K562 (cell line): ENCODE results near the gene CTDSP2. TPM values are rescaled to one million over a fixed set of nuclear protein-coding genes. Genes with fewer than 3 reads are reported as not detected.

Source experiments
- RB1 ChIP-seq: fragments of 450-650 bp; IDR thresholded peaks from 2 replicates; pipeline ENCODE4 v1.6.1; 2017; ENCODE audit warnings: low read depth, mild to moderate bottlenecking
- polyA plus RNA-seq, 8 experiments: library from polyadenylated mRNA; depleted of rRNA in 4 of 8; stranded (reverse) in 5 of 8; unstranded in 3 of 8; fragments of >200 nt; fragmentation: Nextera tagmentation in 2 of 8; fragmentation: Illumina TruSeq in 1 of 8; extraction: Ambion mirVana in 2 of 8; extraction: Trizol in 1 of 8; gene quantifications; 2 replicates each; pipeline versions ENCODE4 v1.2.1 to v1.2.3, GENCODE V29; 2011 to 2014; ENCODE audit warnings: inconsistent platforms in 1 of 8, missing spikeins in 1 of 8
- total RNA-seq, 7 experiments: library from RNA; depleted of rRNA in 6 of 7; stranded (reverse); fragments of >200 nt in 6 of 7; fragmentation: Illumina TruSeq in 2 of 7; extraction: Trizol in 2 of 7; gene quantifications; 2 replicates each; pipeline versions ENCODE4 v1.2.1 to v1.2.3, GENCODE V29; 2011 to 2021; ENCODE audit warnings: low replicate concordance in 1 of 7
- TF ChIP-seq, protein P1 (sequence below), 2 experiments: fragments of 450-650 bp in 1 of 2; sonication (generic) in 1 of 2; formaldehyde crosslinking in 1 of 2; IDR thresholded peaks; 2 replicates each; pipeline versions ENCODE4 v1.7.1 to v1.9.0; 2016 to 2022; ENCODE audit warnings: inconsistent platforms in 1 of 2, mild to moderate bottlenecking in 1 of 2, missing genetic modification reagents in 1 of 2

Gene CTDSP2
- total and polyA plus RNA-seq, 9 of the 15 experiments (the other 6 are each of a cell fraction or from before 2014, with no cell fraction given), result 20.4 to 108 (median 47.7) TPM

DNA sequence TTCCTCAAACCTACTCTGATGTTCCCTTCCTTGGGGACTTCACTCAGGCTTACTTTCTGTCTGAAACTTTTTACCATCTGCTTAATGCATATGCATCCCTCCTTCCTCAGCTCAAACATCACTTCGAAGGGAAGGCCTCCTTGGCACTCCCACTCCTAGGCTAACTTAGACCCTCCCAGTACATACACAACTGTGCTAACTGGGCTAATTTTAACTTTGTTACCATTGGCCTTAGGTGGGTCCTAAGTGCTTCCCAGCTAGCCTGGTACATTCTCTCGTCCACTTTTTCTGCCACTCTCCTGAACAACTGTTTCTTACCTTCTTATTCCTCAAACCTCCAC, 70.3 kb downstream of the CTDSP2 start (continued):
- TF ChIP-seq, protein P1, sequence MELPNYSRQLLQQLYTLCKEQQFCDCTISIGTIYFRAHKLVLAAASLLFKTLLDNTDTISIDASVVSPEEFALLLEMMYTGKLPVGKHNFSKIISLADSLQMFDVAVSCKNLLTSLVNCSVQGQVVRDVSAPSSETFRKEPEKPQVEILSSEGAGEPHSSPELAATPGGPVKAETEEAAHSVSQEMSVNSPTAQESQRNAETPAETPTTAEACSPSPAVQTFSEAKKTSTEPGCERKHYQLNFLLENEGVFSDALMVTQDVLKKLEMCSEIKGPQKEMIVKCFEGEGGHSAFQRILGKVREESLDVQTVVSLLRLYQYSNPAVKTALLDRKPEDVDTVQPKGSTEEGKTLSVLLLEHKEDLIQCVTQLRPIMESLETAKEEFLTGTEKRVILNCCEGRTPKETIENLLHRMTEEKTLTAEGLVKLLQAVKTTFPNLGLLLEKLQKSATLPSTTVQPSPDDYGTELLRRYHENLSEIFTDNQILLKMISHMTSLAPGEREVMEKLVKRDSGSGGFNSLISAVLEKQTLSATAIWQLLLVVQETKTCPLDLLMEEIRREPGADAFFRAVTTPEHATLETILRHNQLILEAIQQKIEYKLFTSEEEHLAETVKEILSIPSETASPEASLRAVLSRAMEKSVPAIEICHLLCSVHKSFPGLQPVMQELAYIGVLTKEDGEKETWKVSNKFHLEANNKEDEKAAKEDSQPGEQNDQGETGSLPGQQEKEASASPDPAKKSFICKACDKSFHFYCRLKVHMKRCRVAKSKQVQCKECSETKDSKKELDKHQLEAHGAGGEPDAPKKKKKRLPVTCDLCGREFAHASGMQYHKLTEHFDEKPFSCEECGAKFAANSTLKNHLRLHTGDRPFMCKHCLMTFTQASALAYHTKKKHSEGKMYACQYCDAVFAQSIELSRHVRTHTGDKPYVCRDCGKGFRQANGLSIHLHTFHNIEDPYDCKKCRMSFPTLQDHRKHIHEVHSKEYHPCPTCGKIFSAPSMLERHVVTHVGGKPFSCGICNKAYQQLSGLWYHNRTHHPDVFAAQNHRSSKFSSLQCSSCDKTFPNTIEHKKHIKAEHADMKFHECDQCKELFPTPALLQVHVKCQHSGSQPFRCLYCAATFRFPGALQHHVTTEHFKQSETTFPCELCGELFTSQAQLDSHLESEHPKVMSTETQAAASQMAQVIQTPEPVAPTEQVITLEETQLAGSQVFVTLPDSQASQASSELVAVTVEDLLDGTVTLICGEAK (IDR thresholded peaks at IDR 0.05), result no peak
- TF ChIP-seq, protein P1 (CRISPR knock-in tag; IDR thresholded peaks at IDR 0.05), result no peak
- TF ChIP-seq RB1, result no peak
